Fibroblast of lung (primary cell): Measurements from ENCODE around the gene DOCK4.

Source experiments
- EZH2 ChIP-seq: IDR thresholded peaks from 2 replicates; pipeline ENCODE4 v1.5.1; 2012; ENCODE audit warnings: low read length, control low read depth, mild to moderate bottlenecking; ENCODE audit errors: missing control alignments
- TF ChIP-seq, protein P1 (sequence below), 2 donors: IDR thresholded peaks in 1 of 2; conservative IDR thresholded peaks in 1 of 2; 1 replicate in 1 of 2; 2 replicates in 1 of 2; pipeline ENCODE4 v1.5.1; 2011 to 2012; ENCODE audit warnings: low read length in 2 of 2, control low read depth in 1 of 2, inconsistent platforms in 1 of 2, low read depth in 1 of 2, mild to moderate bottlenecking in 1 of 2

DNA sequence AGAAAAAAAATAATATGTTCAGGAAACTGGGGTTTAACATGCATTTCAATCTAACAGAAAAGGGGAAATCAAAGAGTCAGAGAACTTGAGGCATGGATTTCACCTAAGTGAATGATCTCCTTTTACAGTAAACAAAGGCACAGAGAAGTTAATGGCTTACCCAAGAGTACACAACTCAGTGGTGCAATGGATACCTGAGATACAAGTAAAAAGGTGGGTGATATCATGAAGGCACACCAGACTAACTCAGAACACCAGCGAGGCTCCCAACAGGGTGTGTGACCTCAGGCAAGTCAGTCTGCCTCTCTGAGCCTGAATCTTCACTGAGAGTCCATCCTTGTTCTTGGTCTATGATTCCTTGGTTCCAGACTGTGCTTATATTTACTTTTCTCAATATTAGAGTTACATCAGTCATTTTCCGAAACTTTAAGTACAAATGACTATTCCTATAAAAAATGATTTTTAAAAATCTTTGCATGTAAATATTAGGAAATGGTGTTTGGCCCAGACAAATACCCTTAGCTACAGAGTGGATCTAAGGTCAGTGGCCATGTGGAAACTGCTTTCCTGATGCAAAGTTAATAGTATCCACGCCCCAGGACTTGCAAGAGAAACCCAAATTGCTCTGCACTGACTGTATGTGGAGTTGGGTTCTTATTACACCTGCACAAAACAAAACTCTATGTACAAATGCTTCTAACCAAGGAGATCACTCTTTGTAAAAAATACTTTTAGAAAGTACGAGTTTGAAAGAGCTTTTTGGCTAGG lies 361.1 kb downstream of the DOCK4 start:
- TF ChIP-seq, protein P1, sequence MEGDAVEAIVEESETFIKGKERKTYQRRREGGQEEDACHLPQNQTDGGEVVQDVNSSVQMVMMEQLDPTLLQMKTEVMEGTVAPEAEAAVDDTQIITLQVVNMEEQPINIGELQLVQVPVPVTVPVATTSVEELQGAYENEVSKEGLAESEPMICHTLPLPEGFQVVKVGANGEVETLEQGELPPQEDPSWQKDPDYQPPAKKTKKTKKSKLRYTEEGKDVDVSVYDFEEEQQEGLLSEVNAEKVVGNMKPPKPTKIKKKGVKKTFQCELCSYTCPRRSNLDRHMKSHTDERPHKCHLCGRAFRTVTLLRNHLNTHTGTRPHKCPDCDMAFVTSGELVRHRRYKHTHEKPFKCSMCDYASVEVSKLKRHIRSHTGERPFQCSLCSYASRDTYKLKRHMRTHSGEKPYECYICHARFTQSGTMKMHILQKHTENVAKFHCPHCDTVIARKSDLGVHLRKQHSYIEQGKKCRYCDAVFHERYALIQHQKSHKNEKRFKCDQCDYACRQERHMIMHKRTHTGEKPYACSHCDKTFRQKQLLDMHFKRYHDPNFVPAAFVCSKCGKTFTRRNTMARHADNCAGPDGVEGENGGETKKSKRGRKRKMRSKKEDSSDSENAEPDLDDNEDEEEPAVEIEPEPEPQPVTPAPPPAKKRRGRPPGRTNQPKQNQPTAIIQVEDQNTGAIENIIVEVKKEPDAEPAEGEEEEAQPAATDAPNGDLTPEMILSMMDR (conservative IDR thresholded peaks at IDR 0.05 in 1 of 2, IDR thresholded peaks at IDR 0.05 in 1 of 2; ENCODE audit: low read depth in 1 of 2, low read length in 2 of 2) = no peak
- no peak for TF ChIP-seq EZH2
